GM18511 (cell line): Measurements from ENCODE around the gene LSM7.
"Not testable (repeated sequence)": the region's sequence is repeated elsewhere in the genome, so short reads cannot be mapped to it uniquely, and the experiment has no call there.

Source experiments
- ATAC-seq: cut with Tn5 transposase; IDR thresholded peaks from one replicate; pipeline ENCODE4 v1.9.1; 2021; ENCODE audit warnings: mild to moderate bottlenecking, moderate library complexity; ENCODE audit not compliant: unreplicated experiment

The LSM7 gene

DNA sequence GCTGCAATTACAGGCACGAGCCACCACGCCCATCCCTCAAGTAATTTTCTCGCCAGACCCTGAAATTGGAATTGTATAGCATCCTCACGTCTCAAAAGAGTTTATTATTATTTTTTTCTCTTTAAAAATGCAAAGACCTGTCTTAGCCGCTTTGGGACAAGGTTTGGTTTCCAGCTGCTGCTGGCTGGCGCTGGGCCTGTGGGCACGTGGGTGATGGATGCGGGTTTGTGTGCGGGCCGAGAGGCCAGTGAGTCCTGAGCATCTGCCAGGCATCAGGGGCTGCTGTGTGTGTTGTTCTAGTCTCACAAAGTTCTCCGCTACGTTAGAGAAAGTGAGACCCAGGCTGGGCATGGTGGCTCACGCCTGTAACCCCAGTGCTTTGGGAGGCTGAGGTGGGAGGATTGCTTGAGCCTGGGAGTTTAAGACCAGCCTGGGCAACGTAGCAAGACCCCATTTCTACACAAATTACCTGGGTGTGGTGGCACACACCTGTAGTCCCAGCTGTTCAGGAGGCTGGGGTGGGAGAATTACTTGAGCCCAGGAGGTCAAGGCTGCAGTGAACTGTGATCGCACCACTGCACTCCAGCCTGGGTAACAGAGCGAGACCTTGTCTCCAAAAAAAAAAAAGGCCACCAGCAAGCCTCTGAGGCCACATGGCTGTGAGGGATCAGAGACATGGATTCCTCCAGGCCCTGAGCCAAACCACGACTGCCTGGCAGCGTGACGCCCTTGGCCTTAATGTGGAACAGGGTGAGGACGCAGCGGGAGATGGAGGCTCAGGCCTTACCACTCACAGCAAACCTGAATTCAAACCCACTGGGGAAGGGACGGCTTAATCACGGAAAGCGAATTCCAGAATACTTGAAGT lies 27.0 kb upstream of the LSM7 start:
- ATAC-seq, result no peak

DNA sequence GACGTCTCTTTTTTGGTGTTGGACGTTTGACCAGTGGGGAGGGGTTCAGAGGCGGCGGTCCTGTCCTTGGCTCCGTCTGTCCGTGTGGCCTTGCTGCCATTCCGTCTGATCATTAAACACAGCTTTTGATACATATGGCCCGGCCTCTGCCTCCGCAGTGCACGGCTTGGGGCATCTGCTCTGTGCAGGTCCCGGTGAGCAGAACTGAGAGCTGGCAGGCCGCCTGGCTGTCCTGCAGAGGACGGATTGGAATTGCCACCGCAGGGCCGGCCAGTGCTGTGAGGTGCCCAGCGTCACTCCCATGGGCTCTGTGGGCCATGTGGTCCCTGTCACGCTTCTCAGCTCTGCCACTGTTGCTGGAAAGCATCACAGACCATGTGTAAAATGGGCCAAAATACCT lies 26.3 kb upstream of the LSM7 start:
- no peak for ATAC-seq

DNA sequence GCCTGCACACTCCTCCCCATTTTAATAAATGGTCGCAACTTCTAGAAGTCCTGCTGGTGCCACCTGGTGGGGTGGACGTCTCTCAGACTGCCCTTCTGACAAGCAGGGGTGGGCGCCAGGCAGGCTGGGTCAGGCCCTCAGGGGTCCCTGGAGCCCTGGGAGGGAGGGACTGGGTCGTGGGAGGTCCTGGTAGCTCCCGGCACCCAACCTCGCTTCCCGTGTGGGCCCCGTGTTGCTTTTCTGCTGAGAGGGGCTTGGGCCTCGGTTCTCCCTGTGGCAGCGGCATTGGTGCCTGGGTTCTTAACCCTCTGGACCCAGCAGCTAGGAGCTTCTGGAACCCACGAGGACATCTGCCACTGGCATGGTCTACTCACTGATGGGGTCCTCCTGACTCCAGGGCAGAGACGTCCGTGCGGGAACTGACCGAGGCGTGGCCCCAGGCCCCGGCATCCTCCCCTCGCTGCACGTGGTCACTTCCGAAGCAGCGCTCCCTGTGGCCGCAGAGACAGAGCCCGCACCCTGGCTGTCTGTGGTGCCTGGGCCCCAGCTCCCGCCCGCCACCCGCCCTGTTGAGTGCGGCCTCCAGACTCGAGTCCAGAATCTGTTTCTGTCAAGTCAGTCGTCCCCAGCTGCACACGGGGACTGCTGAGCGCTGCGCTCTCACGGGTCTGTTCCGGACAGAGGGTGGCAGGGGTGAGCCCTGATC lies 25.7 kb upstream of the LSM7 start:
- no peak for ATAC-seq

DNA sequence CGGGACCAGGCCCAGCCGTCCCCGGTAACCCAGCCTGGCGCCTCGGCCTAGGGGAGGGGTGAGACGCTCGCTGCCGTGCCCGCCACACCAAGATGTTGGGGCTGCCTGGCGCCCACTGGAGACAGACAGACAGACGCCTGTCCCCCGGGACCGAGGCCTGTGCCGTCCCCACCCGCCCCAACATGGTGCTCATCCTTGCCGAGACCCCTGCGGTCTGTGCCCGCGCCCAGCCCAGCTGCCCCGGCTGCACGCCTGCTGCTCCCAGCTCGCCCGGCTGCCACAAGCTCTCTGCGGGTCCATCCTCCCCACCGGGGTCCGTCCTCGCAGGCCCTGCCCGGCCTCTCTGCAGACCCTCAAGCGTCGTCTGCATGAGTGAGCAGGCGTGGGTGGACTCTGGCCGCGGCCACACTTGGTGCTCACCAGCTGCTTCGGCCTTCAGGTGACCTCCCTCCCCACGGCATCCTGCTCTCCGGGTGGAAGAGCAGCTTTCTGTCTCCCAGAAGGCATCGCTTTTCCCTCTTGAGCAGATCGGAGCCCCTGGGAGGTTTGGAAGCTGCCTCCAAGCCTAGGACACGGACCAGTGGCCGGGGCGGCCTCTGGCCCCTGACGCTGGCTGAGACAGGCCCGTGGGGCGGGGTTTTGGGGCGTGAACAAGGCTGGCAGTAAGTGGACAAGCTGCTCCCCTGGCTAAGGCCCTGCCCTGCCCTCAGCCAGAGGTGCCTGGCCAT lies 24.9 kb upstream of the LSM7 start:
- no peak for ATAC-seq

DNA sequence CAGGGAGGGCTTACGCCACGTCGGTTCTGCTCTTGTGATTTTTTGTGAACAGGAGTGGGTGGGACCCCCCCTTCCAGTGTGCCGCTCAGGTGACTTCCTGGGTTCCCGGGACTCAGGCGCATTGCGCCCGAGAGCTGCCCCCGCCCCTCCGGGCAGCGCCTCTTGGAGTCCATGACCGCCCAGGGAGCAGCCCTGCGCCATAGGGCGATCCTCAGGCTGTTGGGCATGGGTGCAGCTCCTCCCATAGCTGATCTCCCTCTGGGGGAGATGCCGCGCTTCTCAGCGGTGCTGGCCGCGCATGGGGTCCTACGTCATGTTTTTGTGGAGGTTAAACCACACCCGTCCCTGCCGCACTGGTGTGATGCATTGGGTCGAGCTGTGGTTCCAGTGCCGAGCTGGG lies 23.7 kb upstream of the LSM7 start:
- no peak for ATAC-seq

DNA sequence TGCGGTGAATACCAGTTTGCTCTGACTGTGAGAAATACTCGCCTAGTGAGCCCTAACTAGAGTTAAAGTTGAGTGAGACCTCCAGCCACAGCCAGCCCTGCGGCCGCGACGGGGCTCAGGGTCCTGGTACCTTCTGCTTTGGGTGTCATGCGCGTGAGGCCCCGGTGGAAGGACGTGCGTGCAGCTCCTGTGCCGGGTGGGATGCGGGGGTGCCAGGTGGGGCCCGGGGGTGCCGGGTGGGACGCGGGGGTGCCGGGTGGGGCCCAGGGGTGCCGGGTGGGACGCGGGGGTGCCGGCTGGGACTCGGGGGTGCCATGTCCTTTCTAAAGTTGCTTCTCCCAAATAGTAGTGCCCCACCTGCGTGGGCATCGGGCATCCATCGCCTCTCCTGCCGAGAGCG lies 23.2 kb upstream of the LSM7 start:
- ATAC-seq, result no peak

DNA sequence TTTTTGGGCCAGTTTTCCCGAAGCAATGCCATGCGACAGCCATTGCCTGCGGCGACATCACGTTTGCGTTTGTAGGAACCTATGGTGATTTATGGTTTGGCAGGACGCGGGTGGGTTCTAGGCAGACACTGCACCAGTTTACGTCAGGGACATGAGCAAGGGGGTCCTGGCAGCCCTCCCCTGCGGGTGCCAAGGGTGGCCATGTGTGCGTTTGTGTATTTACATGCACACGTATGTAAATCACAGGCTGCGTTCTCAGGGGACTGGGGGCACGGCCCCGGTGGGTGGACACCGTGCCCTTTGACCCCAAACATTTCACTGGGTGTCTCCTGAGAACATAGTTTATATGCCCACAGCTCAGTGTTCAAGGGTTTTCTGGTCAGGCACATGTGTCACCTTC lies 22.3 kb upstream of the LSM7 start:
- ATAC-seq, result no peak

DNA sequence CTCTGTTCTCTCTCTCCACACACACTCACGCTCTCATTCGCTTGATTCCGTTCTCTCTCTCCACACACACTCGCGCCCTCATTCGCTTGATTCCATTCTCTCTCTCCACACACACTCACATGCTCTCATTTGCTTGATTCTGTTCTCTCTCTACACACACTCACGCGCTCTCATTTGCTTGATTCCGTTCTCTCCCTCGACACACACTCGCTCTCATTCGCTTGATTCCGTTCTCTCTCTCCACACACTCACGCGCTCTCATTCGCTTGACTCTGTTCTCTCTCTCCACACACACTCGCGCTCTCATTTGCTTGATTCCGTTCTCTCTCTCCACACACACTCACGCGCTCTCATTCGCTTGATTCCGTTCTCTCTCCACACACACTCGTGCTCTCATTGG lies 21.4 kb upstream of the LSM7 start:
- ATAC-seq, result not testable (repeated sequence)

DNA sequence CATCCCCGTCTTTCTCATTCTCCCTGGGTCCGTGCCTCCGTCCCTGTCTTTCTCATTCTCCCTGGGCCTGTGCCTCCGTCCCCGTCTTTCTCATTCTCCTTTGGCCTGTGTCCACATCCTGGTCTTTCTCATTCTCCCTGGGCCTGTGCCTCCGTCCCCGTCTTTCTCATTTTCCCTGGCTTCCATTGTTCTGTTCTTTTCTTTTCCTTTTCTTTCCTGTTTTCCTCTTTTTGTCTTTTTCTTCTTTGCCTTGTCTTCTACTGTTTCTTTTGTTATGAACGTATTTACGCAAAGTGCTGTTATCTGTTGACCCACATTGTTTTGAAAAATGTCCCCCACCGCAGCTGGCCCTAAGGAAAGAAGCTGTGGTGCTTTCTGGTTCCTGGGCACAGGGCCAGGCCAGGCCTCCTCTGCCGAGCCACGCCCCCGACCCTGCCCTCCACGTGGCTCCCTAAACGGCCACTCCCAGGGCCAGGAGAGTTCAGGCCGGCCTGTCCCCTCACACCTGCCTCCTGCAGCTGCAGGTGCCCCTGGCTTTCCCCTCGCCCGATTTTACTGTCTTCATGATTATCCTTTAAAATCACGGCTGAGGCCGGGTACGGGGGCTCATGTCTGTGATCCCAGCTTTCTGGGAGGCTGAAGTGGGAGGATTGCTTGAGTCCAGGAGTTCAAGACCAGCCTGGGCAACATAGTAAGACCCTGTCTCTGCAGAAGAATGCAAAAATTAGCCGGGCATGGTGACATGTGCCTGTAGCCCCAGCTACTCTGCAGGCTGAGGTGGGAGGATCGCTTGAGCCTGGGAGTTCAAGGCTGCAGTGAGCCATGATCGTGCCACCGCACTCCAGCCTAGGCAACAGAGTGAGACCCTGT lies 17.6 kb upstream of the LSM7 start:
- ATAC-seq, result no peak

DNA sequence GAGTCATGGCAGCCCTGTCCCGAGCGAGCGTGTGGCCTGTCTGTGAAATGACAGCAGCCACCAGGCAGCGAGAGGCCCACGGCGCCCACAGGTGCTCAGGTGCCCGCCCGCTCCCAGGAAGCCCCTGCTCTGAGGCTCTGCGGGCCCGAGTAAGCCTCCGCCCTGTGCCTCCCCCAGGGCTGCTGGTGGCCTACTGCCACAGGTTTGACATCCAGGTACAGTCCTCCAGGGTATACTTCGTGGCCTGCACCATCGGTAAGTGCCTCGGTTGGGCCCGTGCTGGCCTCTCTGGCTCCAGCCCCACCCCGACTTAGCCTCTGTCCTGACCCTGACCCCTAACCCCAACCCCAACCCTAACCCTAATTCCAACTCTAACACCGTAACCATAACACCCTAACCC lies 16.7 kb upstream of the LSM7 start:
- no peak for ATAC-seq

DNA sequence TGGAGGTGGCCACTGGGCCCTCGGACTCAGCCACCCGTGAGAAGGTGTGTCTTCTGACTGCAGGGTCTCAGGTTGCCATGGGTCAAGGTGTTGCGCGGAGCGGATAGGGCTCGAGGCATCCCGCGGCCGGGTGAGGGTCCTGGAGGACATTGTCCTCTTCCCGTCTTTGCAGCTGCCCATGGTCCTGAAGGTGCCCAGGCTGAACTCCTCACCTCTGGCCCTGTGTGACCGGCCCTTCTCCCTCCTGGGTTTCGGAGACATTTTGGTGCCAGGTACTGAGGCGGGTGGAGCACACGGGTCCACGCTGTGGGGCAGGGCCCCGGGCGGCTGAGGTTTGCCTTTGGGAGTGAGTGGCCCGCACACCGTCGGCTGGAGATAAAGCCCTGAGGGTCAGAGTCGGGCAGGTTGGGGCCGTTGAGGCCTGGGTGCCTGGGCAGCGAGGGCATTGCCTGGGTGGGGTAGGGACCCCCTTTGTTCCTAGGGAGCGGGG lies 16.0 kb upstream of the LSM7 start:
- no peak for ATAC-seq

DNA sequence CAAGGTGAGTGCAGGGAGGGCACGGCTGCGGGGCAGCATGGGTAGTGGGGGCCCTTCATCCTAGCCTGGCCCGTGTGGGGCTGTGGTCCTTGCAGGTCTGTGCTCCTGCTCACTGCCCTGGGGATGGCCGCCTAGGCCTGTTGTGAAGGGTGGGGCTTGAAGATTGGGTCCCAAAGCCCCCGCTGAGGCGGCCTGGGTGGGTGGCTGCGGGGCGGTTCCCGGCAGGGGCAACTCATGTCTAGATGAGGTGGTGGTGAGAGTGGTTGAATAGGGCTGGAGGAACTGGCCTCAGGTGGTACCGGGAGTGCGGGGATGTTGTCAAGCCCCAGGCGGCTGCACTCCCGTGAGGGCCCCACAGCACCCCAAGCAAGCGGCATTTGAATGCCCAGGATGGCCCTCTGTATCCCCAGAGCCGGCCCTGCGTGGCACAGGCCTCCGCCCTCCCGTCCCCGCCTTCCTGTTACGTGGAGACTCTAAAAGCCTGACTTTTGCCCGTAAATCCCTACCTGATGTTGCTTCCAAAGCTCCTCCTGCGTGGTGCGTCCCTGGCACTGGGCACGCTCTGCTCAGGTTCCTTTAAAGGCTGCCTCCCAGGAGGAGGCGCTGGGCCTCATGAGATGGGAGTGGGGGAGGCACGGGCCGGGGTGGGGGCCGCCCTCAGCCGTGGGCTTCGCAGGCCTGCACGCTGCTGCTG lies 15.1 kb upstream of the LSM7 start:
- ATAC-seq, result no peak

DNA sequence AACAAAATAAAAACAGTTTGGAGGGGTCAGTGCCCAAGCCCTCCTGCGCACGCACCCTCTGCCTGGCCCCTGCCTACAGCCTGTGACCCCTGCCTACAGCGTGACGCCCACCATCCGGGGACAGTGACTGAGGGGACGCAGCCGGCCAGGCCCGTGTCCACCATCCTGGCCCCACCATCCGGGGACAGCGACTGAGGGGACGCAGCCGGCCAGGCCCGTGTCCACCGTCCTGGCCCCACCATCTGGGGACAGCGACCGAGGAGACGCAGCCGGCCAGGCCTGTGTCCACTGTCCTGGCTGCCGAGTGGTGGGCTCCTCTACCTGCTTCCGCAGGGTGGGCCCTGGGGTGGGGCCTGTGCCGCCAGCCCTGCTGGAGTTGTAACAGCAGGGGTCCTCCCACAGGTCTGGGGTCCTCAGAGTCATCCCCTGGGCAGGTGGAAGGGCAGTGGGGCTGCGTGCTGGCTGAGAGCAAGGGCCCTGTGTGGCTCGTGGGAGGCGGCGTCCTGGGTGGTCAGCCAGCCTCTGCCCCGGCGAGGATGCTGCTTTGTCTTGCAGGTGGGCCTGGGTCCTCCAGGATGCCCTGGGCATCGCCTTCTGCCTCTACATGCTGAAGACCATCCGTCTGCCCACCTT lies 14.4 kb upstream of the LSM7 start:
- no peak for ATAC-seq

DNA sequence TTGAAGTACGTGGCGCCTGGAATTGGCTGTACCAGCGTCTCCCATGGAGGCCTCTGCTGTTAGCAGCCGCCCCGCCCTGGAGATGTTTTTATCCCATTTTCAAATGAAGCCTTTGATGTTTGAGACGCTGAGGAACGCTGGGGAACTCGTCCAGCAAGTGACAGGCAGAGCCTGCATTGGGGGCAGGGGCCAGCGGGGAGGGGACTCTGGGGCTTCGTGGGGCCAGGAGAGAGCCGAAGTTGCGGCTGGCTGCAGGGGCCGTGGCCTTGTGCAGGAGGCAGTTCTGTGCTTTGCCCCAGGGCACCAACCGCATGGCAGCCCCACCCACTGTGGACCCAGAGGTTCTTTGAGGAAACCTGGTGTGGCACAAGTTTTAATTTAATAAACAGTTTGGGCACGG lies 13.6 kb upstream of the LSM7 start:
- no peak for ATAC-seq

DNA sequence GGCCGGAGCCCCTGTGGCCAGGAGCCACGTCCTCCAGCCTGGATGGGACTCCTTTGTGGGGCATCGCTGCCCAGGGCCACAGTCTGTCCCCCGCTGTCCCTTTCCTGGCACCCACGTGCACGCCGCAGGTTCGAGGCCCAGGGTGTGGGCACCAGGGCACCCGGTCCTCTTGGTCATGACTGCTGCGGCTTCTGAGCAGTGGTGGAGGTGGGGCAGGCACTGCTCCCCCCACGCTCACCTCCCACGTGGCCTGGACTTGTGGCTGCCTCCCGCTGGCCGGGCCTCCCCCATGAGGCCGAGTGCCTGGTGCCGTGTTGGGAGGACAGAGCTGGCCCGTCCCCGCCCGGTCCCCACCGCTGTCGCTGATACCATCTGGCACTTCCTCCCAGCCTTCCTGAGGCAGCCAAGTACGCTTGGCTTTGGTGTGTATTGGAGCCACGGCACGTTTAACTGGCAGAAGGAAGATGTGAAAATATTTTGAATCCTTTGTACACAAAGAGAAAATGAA lies 12.9 kb upstream of the LSM7 start:
- no peak for ATAC-seq

DNA sequence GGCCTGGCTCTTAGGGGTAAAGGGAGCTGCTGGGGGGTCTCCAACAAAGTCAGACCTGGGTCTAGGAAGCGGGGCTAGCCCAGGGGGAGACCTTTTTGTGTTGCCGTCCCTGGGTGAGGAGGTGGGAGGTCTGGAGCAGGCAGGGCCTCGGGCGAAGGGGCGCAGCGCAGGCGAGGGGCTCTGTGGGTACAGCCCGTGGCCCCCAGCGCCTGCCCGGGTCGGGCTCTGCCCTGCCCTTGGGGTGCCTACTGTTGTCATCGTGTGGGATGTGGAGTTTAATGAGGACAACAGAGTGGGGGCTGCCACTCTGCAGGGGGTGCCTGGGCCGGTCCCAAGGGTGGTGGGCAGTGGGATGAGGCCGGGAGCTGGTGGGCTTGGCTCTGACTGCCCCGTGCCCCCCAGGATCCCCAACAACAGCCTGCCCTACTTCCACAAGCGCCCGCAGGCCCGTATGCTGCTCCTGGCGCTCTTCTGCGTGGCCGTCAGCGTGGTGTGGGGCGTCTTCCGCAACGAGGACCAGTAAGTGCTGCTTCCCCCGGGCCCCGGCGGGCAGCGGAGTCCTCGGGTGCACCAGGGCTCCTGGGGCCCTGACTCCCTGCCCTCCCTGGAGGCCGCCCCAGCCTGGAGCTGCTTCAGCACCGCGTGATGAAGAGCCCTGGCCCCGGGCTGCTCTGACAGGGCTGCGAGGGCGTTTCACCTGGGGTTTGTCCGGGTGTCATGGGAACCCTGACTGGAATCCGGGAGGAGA lies 12.3 kb upstream of the LSM7 start:
- ATAC-seq, result no peak

DNA sequence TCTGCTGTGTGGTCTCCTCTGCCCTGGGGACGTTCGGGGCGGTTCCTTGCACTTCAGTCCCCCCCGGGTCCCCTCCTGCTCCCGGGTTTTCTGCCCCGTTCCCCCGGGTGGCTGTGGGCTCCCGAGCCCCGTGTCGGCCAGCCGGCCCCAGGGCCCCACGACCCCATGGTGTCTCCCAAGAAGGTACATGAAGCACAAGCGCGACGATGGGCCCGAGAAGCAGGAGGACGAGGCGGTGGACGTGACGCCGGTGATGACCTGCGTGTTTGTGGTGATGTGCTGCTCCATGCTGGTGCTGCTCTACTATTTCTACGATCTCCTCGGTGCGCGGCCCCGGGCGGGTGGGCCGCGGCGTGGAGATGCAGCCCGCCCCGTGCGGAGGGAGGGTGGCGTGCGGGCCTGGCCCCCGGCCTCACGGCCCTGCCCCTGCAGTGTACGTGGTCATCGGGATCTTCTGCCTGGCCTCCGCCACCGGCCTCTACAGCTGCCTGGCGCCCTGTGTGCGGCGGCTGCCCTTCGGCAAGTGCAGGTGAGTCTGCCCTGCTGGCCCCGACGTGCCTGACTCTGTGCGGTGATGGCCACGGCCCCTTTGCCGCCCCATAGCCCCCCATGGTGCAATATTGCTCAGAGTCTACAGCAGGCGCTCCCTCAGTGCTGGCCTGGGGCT lies 11.4 kb upstream of the LSM7 start:
- ATAC-seq, result no peak
